Activated naive CD4-positive, alpha-beta T cell treated with anti-CD3 and anti-CD28 coated beads, Interleukin-2, amount 10 ng/mL, durations not matched to agents 7 days and 5 days (primary cell): ENCODE measurements around the gene TSPEAR.

Source experiments
- CTCF ChIA-PET: fragments of 350-600 bp; sonication (Branson Sonifier 250); formaldehyde crosslinking; loops from one replicate; lab custom pipeline; 2021; ENCODE audit warnings: antibody characterized with exemption; lab: Charles Lee
- DNase-seq: peaks from one replicate; pipeline ENCODE4 v3.0.0-alpha.2; 2020
- H3K27ac Mint-ChIP-seq: one replicate; pipeline ENCODE4 v1.8.0; 2021; ENCODE audit warnings: mild to moderate bottlenecking, moderate library complexity, mixed read lengths
- H3K27me3 Mint-ChIP-seq: one replicate; pipeline ENCODE4 v1.8.0; 2021; ENCODE audit warnings: mild to moderate bottlenecking, mixed read lengths
- H3K36me3 Mint-ChIP-seq: one replicate; pipeline ENCODE4 v1.8.0; 2021; ENCODE audit warnings: mixed read lengths
- H3K4me1 Mint-ChIP-seq: one replicate; pipeline ENCODE4 v1.8.0; 2021; ENCODE audit warnings: mixed read lengths
- H3K4me3 Mint-ChIP-seq: one replicate; pipeline ENCODE4 v1.8.0; 2021; ENCODE audit warnings: mild to moderate bottlenecking, moderate library complexity, mixed read lengths
- H3K9me3 Mint-ChIP-seq: one replicate; pipeline ENCODE4 v1.8.0; 2021; ENCODE audit warnings: mixed read lengths

Gene TSPEAR

DNA sequence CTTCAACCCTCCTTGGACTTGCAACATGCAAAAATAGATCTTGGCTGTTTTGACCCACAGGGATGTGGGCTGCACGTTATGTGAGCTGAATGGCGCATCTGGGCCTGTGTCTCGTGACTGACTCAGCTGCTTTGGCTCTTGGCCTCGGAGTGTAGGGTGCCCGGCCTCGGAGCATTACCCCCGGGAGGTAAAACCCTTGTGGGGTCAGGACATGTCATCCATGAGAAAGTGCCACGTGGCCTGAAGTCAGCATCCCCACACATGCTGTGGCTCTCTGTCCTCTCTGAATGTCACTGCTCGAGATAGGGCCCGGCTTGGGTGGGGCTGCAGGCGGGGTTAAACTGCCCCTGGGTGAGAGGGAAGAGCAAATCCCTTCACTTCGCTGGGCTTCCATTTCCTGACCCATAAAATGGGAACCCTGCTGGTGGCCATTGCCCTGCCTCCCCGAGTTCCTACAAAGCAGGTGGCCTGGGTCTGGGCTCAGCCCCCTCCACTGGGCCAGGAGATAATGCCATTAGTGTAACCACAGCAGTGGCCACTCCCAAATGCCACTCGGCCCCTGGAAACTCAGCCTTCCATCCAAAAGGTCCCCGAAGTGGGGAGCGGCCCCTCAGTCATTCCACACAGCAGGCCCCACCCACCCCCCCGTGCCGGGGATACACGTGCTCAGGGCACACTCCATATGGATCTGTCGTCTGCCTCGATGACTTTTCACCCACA is 22.8 kb upstream of the TSPEAR start:
- no peaks in the 10 kb centered on the region for H3K9me3 Mint-ChIP-seq
- no peaks in the 10 kb centered on the region for H3K36me3 Mint-ChIP-seq
- H3K27ac Mint-ChIP-seq: no peak overlapping the region
- no peaks in the 10 kb centered on the region for H3K4me1 Mint-ChIP-seq
- CTCF ChIA-PET: no interaction called here
- no peak overlapping the region for H3K4me3 Mint-ChIP-seq
- peaks cover 47% of the 10 kb centered on the region for H3K27me3 Mint-ChIP-seq
- peak; percentile 2 for DNase-seq

DNA sequence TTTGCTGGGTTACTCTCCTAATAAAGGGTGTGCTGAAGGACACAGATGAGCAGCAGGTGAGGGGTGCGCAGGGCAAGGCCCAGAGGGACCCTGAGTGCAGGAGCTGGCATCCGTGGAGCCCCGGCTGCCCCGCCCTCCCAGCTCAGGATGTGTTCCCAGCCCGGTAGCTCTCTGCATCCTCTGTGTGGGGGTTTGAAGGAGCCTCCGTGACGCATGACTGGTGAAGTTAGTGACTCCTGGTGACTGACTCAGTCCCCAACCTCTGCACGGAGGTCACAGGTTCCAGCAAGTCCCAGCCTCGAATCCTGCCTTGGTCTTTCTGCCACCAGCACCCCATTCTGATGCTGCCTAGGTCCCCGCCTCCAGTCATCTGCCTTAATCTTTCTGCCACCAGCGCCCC is 21.6 kb upstream of the TSPEAR start:
- no peaks in the 10 kb centered on the region for H3K4me1 Mint-ChIP-seq
- no peak overlapping the region for H3K4me3 Mint-ChIP-seq
- peak; percentile 17 for DNase-seq
- peaks cover 44% of the 10 kb centered on the region for H3K27me3 Mint-ChIP-seq
- CTCF ChIA-PET: no interaction called here
- H3K36me3 Mint-ChIP-seq: no peaks in the 10 kb centered on the region
- H3K27ac Mint-ChIP-seq: no peak overlapping the region
- H3K9me3 Mint-ChIP-seq: no peaks in the 10 kb centered on the region

DNA sequence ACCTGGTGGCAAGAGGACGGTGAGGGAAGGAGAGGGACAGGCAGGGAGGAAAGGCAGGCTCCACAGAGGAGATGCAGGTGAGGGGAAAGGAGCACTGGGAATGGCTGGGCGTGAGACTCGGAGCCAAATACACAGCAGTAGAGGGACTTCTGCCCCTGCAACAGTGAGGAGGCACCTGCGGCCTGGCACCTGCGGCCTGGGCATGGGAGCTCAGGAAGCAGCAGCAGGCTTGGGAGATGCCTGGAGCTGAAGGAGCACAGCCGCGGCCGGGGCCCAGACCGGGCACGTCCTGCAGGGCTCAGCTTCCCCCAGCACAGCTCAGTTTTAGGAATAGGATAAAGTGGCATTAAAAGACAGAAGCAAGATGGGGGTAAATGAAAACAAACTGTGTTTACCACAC is 20.9 kb upstream of the TSPEAR start:
- CTCF ChIA-PET: no interaction called here
- Mint-ChIP-seq H3K9me3 (no peaks in the 10 kb centered on the region), H3K4me3 (no peak overlapping the region), H3K27me3 (peaks cover 44% of the 10 kb centered on the region), H3K36me3 (no peaks in the 10 kb centered on the region), H3K27ac (no peak overlapping the region), H3K4me1 (no peaks in the 10 kb centered on the region)
- no peak for DNase-seq

DNA sequence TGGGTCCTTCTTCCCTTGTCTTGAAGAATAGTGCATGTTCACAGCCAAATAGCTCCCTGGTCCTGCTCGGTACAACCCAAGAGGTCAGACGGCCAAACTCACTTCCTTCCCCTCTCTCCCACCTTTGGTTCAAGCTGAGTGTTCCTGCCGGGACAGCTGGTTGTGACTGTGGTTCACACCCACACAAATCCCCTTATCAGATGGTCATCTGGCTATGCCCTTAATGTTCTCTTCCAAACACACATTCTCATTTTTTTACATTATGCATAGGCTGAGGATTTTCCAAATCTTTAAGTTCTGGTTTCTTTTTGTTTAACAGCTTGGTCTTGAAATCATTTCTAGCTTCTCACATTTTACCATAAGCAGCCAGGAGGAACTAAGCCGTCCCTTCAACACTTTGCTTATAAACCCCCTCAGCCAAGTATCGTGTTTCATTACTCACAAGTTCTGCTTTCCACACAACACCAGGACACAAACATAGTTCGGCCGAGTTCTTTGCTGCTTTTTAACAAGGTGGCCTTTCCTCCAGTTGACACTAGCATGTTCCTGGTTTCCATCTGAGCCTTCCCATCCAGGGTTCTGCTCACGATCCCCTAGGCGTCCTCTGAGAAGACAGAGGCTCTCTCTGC is 19.7 kb upstream of the TSPEAR start:
- Mint-ChIP-seq H3K27me3 (peaks cover 45% of the 10 kb centered on the region), H3K27ac (no peak overlapping the region), H3K4me3 (no peak overlapping the region), H3K36me3 (no peaks in the 10 kb centered on the region), H3K9me3 (no peaks in the 10 kb centered on the region), H3K4me1 (no peaks in the 10 kb centered on the region)
- DNase-seq: peak; percentile 6
- CTCF ChIA-PET: interaction anchor here (1.0 to 1.2 kb wide), 3 partner anchors 12 to 221 kb away, joined by 3 to 4 read pairs (median 3); no protein-coding TSS in a partner anchor

DNA sequence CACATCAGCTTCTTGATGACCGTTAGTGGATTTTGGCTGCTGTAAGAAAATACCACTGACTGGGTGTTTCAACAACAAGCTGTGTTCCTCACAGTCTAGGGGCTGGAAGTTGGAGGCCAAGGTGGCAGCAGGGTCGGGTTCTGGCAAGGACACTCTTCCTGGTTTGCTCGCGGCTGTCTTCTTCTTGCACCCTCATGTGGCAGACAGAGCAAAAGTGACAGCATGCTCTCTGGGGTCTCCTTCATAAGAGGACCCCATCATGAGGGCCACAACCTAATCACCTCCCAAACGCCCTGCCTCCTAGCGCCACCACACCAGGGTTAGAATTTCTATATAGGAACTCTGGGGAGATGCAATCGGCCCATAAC is 18.6 kb upstream of the TSPEAR start:
- H3K27me3 Mint-ChIP-seq: peaks cover 50% of the 10 kb centered on the region
- CTCF ChIA-PET: interaction anchor here (0.7 to 1.2 kb wide), 2 partner anchors 219 to 220 kb away, joined by 3 read pairs; no protein-coding TSS in a partner anchor
- H3K27ac Mint-ChIP-seq: no peak overlapping the region
- no peaks in the 10 kb centered on the region for H3K9me3 Mint-ChIP-seq
- H3K4me1 Mint-ChIP-seq: no peaks in the 10 kb centered on the region
- H3K4me3 Mint-ChIP-seq: no peak overlapping the region
- DNase-seq: peak; percentile 3
- no peaks in the 10 kb centered on the region for H3K36me3 Mint-ChIP-seq

DNA sequence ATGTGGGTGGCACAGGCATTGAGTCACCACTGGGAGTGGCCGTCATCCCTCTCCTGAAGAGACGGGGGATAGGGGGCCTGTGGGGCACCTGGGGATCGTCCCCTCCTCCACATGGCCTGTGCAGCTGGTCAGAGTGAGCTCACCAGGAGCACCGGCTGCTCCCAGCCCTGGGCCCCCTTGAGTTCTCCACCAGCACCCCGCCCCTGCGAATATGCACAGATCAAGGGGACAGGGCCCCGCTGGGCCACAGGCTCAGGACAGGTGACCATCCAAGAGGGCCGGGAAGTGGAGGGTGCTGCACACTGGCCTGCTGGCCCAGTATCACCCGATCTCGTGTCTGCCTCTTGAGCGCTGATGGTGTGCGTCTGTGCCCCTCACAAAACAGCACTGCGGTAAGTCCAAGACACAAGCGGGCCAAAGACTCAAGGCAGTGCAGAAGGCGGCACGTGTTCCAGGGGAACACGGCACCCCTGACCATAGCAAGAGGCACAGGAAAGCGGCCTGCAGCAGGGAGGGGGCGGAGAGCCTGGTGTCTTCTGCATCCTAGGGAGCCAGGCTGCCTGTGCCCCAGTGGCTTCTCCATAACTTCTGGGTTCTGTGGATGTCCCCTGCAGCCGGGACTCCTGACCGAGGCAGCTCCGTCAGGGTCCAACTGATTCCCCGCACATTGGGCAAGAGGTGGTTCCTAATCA is 18.1 kb upstream of the TSPEAR start:
- no peaks in the 10 kb centered on the region for H3K4me1 Mint-ChIP-seq
- no peak overlapping the region for H3K4me3 Mint-ChIP-seq
- H3K9me3 Mint-ChIP-seq: no peaks in the 10 kb centered on the region
- peak; percentile 6 for DNase-seq
- H3K27me3 Mint-ChIP-seq: peaks cover 55% of the 10 kb centered on the region
- CTCF ChIA-PET: interaction anchor here (0.7 to 1.2 kb wide), 2 partner anchors 219 to 220 kb away, joined by 3 read pairs; no protein-coding TSS in a partner anchor
- no peak overlapping the region for H3K27ac Mint-ChIP-seq
- H3K36me3 Mint-ChIP-seq: no peaks in the 10 kb centered on the region

DNA sequence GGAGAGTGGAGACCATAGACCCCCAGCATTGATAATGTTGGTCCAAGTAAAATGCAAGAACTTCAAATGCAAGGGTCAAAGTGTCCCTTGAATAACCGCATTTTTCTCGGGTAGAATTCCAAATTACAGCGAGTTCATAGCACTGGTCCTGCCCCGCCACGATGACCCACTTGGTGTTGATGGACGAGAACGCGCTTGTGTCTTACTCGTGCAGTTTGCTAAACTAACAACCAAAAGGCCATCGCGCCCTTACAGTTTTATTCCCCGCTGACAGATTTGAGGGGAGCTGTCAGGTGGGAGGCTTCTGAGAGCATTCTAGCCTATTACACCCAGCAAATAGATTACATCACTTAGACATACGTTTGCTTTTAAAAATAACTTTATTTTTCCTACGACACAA is 17.3 kb upstream of the TSPEAR start:
- CTCF ChIA-PET: no interaction called here
- Mint-ChIP-seq H3K9me3 (no peaks in the 10 kb centered on the region), H3K4me1 (peaks cover 3% of the 10 kb centered on the region), H3K27me3 (peaks cover 63% of the 10 kb centered on the region), H3K4me3 (no peak overlapping the region), H3K27ac (no peak overlapping the region), H3K36me3 (no peaks in the 10 kb centered on the region)
- no peak for DNase-seq

DNA sequence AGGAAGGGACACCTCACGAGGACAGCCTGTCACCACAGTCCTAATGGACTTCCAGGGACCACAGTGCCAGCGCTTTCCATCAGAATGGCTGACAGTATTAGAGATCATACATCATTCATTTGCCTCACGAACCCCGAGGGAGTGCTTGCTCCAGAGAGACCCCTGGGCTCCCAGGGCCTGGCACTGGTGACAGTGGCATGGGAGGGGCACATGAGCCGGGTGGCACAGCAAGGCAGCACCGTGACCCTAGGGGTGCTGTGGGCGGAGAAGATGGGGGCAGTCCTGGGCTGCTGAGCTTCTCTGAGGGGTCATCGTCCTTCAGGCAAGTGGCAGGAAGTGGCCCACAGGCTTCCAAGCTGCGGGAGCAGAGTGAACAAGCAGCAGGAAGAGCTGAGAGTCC is 16.4 kb upstream of the TSPEAR start:
- H3K27ac Mint-ChIP-seq: no peak overlapping the region
- no peaks in the 10 kb centered on the region for H3K36me3 Mint-ChIP-seq

DNA sequence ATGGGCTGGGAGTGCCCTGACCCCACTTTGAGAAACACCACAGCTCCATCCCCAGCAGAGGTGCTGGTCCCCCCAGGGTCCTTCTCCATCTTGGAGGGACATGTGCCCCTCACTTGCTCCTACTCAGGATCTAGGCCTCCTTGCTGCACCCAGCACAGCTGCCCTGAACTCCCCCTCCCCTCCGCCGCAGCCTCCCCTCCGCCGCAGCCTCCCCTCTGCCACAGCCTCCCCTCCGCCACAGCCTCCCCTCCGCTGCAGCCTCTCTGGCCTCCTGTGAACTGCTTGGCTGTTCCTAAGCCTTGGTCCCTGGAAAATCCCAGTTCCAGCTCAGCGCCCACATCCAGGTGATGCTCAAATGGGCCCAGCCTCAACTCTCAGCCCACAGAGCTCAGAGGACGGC is 15.9 kb upstream of the TSPEAR start:
- peaks cover 71% of the 10 kb centered on the region for H3K27me3 Mint-ChIP-seq
- no peak overlapping the region for H3K27ac Mint-ChIP-seq
- no peak overlapping the region for H3K4me3 Mint-ChIP-seq
- peaks cover 12% of the 10 kb centered on the region for H3K4me1 Mint-ChIP-seq
- H3K9me3 Mint-ChIP-seq: no peaks in the 10 kb centered on the region
- no peak for DNase-seq
- no peaks in the 10 kb centered on the region for H3K36me3 Mint-ChIP-seq
- CTCF ChIA-PET: no interaction called here

More for the DNA sequence above, 16.4 kb upstream of the TSPEAR start:
- peaks cover 9% of the 10 kb centered on the region for H3K4me1 Mint-ChIP-seq
- peak; percentile 11 for DNase-seq
- CTCF ChIA-PET: no interaction called here
- peaks cover 66% of the 10 kb centered on the region for H3K27me3 Mint-ChIP-seq
- no peak overlapping the region for H3K4me3 Mint-ChIP-seq
- no peaks in the 10 kb centered on the region for H3K9me3 Mint-ChIP-seq

DNA sequence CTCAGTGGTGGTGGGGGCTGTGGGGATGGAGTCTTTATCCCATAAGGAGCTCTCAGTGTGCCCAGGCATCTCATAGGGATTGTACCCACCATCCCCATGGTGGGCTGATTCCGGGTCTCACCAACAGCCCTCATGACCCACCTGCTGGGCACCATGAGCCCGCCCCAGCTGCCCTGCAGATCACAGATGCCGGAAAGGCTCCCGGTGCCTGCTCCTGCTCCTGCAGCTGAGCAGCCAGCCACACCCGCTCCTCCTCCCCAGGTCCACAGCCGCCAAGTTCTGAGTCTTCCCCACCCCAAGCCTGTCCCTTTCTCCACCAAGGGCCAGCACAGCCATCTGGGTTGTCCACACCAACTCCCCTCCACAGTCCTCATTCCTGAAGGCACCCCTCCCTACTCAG is 15.5 kb upstream of the TSPEAR start:
- DNase-seq: no peak
- Mint-ChIP-seq H3K27me3 (peaks cover 76% of the 10 kb centered on the region), H3K4me3 (no peak overlapping the region), H3K4me1 (peaks cover 12% of the 10 kb centered on the region), H3K9me3 (no peaks in the 10 kb centered on the region), H3K27ac (no peak overlapping the region), H3K36me3 (no peaks in the 10 kb centered on the region)
- CTCF ChIA-PET: no interaction called here

DNA sequence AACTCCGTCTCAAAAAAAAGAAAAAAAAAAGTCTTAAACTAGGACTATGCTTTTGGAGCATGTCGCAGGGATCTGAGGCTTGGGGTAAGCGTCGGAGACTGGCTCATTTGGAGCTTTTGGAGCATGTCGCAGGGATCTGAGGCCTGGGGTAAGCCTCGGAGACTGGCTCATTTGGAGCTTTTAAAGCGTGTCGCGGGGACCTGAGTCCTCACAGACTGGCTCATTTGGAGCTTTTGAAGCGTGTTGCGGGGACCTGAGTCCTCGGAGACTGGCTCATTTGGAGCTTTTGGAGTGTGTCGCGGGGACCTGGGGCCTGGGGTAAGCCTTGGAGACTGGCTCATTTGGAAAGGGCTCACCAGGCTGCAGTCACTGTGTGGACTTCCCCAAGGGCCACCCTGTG is 13.6 kb upstream of the TSPEAR start:
- peak; percentile 11 for DNase-seq
- Mint-ChIP-seq H3K4me1 (peaks cover 12% of the 10 kb centered on the region), H3K9me3 (no peaks in the 10 kb centered on the region), H3K27ac (no peak overlapping the region), H3K4me3 (no peak overlapping the region), H3K36me3 (no peaks in the 10 kb centered on the region), H3K27me3 (peaks cover 79% of the 10 kb centered on the region)
- CTCF ChIA-PET: interaction anchor here (0.7 to 1.2 kb wide), 2 partner anchors 68 to 98 kb away, joined by 3 read pairs; no protein-coding TSS in a partner anchor

DNA sequence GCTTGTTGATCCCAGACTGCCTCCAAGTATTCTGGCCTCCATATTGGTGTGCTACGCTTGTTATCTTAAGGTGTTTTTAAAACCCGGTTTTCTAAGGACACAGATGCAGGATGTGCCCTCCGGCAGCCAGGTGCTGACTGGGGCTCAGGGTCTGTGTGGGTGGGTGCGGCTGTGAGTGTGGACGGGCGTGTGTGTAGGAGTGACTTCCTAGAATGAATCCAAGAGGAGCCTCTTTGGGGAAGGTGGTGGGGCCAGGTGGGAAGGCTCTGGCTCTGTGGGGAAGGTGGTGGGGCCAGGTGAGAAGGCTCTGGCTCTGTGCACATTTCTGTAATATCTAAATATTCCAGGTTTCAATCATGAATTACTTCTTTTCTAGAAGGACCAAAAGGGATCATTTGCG is 12.8 kb upstream of the TSPEAR start:
- Mint-ChIP-seq H3K27me3 (peaks cover 74% of the 10 kb centered on the region), H3K4me3 (no peak overlapping the region), H3K4me1 (peaks cover 12% of the 10 kb centered on the region), H3K27ac (no peak overlapping the region), H3K9me3 (no peaks in the 10 kb centered on the region), H3K36me3 (no peaks in the 10 kb centered on the region)
- CTCF ChIA-PET: interaction anchor here (1.2 kb wide), 1 partner anchor 69 kb away, joined by 3 read pairs; no protein-coding TSS in a partner anchor
- no peak for DNase-seq

DNA sequence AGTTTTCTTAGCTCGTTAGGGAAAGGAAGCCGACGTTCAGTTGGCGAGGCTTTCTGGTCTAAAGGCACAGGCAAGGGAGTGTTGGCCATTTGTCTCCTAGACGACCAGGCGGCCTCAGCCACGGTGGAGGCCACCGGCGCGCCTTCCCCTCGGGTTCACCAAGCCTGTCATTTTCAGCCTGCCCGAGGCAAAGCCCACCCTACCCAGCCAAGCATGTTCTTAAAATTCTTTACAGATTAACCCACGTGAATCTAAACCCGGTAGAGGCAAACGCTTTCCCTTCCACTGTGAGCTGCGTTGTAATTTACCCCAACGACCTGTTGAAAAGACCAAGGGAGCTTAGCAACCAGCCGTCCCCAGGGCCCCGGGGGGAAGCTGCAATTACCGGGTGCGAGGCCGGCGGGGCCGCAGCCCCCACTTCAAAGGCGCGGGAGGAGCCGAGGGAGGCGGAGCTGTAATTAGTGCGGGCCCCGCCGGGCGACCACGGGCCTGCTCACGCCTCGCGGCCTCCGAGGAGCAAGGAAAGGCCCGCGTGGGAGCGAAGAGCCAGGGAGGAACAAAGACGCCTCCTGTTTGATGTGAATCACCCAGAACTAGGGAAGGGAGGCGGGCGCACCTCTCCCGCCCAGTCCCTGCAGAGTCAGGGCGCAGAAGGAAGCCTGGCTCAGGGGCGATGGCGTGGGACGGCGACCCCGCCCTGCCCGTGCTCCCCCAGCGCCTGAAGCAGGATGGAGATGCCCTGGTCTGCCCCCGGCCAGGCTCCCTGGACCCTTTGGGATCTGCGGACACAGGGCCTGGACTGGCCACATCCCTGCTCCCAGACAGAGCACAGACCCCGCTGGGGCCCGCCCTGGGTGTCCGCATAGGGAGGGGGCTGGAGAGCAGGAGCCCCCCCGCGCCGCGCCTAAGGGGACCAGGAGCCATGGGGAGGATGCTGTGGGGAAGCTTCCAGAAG is 12.1 kb upstream of the TSPEAR start:
- Mint-ChIP-seq H3K4me1 (peaks cover 12% of the 10 kb centered on the region), H3K36me3 (no peaks in the 10 kb centered on the region), H3K27me3 (peaks cover 81% of the 10 kb centered on the region), H3K27ac (no peak overlapping the region), H3K4me3 (peak overlapping the region; percentile 6), H3K9me3 (no peaks in the 10 kb centered on the region)
- DNase-seq: peak; percentile 28
- CTCF ChIA-PET: interaction anchor here (1.2 kb wide), 1 partner anchor 70 kb away, joined by 3 read pairs; no protein-coding TSS in a partner anchor
